Activated T-helper 1 cell treated with anti-CD3 and anti-CD28 coated beads, Interleukin-12 subunit alpha, Interleukin-12 subunit beta, Interleukin-2, Interleukin-4 antibody, amounts not matched to agents 30 ng/mL and 10 ng/mL and 1 ng/mL, durations not matched to agents 14 hours and 24 hours and 36 hours (primary cell): Measurements from ENCODE around the gene WNK3. TPM values are rescaled to one million over a fixed set of nuclear protein-coding genes. Genes with fewer than 3 reads are reported as not detected.

Experiments used
- DNase-seq: peaks from one replicate; pipeline ENCODE4 v3.0.0; 2021; ENCODE audit warnings: low spot score
- H3K27ac Mint-ChIP-seq: one replicate; pipeline ENCODE4 v1.8.0; 2021; ENCODE audit warnings: mild to moderate bottlenecking, mixed read lengths
- H3K27me3 Mint-ChIP-seq: one replicate; pipeline ENCODE4 v1.8.0; 2022; ENCODE audit warnings: mild to moderate bottlenecking, moderate library complexity, mixed read lengths; ENCODE audit not compliant: insufficient read depth
- H3K36me3 Mint-ChIP-seq: one replicate; pipeline ENCODE4 v1.8.0; 2021; ENCODE audit warnings: low read depth, mixed read lengths
- H3K4me1 Mint-ChIP-seq: one replicate; pipeline ENCODE4 v1.8.0; 2021; ENCODE audit warnings: low read depth, mixed read lengths
- H3K4me3 Mint-ChIP-seq: one replicate; pipeline ENCODE4 v1.8.0; 2021; ENCODE audit warnings: mild to moderate bottlenecking, moderate library complexity, mixed read lengths
- H3K9me3 Mint-ChIP-seq: one replicate; pipeline ENCODE4 v1.8.0; 2021; ENCODE audit warnings: mixed read lengths
- intact Hi-C: fragments of 100-400 bp; cut with micrococcal nuclease; formaldehyde crosslinking; loops from one replicate; pipeline ENCODE4 v1.15.1; 2024
- total RNA-seq: library from RNA; stranded (reverse); gene quantifications from 2 replicates; pipeline ENCODE4 v1.2.3, GENCODE V29; 2022

The WNK3 gene
- total RNA-seq, 1 donor from 2014 or later, result 0.16 TPM

DNA sequence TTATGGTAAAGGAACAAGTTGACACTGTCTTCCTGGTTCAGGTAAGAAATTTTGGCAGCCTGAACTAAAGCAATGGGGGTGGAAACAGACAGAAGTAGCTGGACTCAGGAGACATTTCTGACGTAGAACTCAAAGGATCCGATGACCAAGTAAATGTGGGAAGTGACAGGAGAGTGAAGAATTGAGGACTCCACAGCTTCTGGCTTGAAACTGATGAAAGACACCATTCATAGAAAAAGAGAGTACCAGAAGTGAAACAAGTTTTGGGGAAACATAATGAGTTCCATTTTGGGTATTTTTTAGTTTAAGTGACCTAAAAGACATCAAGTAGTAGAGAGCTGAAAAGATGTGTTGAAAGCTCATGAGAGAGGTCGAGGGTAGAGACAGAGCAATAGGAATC is 180.5 kb downstream of the WNK3 start:
- Mint-ChIP-seq H3K27ac (no peak overlapping the region), H3K4me3 (no peak overlapping the region), H3K36me3 (peaks cover 42% of the 10 kb centered on the region), H3K4me1 (peaks cover 51% of the 10 kb centered on the region), H3K9me3 (no peaks in the 10 kb centered on the region), H3K27me3 (no peaks in the 10 kb centered on the region)
- intact Hi-C loops, result no loop called here
- no peak for DNase-seq

- Mint-ChIP-seq H3K4me1 (peaks cover 19% of the 10 kb centered on the region), H3K27ac (no peak overlapping the region), H3K36me3 (peaks cover 24% of the 10 kb centered on the region), H3K4me3 (no peak overlapping the region), H3K27me3 (no peaks in the 10 kb centered on the region), H3K9me3 (no peaks in the 10 kb centered on the region)
- no peak for DNase-seq
- intact Hi-C loops, result no loop called here
Measured at GRCh38 chrX:54173791-54174190, 184.1 kb downstream of the WNK3 start.

DNA sequence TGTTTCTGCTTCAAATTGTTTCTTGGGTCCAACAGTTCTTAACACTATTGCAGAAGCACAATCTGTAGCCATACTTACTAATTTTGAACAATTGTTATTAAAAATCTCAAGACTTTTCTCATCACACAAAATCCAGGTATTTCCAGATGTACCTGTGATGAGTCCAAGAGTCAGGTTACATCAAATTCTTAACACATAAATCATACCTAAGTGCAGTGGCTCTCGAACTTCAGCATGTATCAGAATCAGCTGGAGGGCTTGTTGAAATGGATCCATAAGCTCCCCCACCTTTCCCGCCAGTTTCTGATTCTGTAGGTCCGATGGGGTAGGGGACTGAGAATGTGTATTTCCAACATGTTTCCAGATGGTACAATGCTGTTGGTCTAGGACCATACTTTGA is 185.4 kb downstream of the WNK3 start:
- Mint-ChIP-seq H3K27ac (no peak overlapping the region), H3K36me3 (peaks cover 19% of the 10 kb centered on the region), H3K27me3 (no peaks in the 10 kb centered on the region), H3K4me1 (peaks cover 9% of the 10 kb centered on the region), H3K4me3 (no peak overlapping the region), H3K9me3 (no peaks in the 10 kb centered on the region)
- intact Hi-C loops, result no loop called here
- no peak for DNase-seq

DNA sequence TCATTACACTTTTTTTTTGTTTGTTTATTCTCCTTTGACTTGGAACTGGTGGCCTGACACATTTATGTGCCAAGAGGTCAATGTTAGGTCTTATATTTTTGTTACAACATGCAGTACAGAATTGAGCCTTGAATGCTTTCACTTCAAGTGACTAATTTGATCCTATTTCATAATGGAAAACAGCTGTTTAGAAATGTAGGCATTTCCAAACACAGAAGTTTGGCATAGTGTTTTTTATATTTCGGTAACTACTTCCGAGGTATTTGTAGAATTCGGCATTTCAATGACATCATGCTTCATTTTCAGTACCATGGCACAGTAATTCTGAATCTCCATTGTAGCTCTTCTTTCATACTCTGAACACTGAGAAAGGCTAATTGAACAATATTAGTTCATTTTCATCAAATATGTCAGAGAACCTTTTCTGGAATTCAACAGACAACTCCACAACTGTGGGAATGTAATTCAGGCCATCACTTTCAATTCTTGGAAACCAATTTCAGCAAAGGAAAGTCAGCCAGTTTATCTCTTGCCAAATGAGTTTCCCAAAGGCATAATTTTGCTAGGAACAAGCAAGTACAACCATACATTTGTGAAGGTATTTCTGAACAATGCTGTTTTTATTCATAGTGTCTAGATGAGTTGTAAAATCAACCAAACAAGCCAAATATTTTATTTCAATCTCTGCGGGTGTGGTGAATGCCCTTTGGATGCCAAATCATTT is 186.2 kb downstream of the WNK3 start:
- Mint-ChIP-seq H3K27me3 (no peaks in the 10 kb centered on the region), H3K27ac (no peak overlapping the region), H3K4me3 (no peak overlapping the region), H3K9me3 (no peaks in the 10 kb centered on the region), H3K36me3 (peaks cover 12% of the 10 kb centered on the region), H3K4me1 (peaks cover 2% of the 10 kb centered on the region)
- intact Hi-C loops, result no loop called here
- DNase-seq, result no peak

DNA sequence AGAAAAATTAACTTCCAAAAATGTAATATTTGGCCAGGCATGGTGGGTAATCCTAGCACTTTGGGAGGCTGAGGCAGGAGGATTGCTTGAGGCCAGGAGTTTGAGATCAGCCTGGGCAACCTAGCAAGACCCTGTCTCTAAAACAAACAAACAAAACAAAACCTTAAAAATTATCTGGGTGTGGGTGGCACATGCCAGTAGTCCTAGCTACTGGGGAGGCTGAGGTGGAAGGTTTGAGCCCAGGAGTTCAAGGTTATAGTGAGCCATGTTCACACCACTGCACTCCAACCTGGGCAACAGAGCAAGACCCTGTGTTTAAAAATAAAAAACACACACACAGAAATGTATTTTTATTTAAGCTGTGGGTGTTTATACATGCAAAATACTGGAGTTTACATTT is 186.8 kb downstream of the WNK3 start:
- DNase-seq, result no peak
- intact Hi-C loops, result no loop called here
- Mint-ChIP-seq H3K27ac (no peak overlapping the region), H3K4me1 (no peaks in the 10 kb centered on the region), H3K36me3 (peaks cover 10% of the 10 kb centered on the region), H3K4me3 (no peak overlapping the region), H3K9me3 (no peaks in the 10 kb centered on the region), H3K27me3 (no peaks in the 10 kb centered on the region)

- no peak overlapping the region for H3K27ac Mint-ChIP-seq
- no peak overlapping the region for H3K4me3 Mint-ChIP-seq
- no peaks in the 10 kb centered on the region for H3K36me3 Mint-ChIP-seq
- no peaks in the 10 kb centered on the region for H3K9me3 Mint-ChIP-seq
- no peak for DNase-seq
- H3K4me1 Mint-ChIP-seq, result no peaks in the 10 kb centered on the region
- no peaks in the 10 kb centered on the region for H3K27me3 Mint-ChIP-seq
- intact Hi-C loops, result no loop called here
Measured at GRCh38 chrX:54166915-54167314, 190.9 kb downstream of the WNK3 start.

- H3K9me3 Mint-ChIP-seq, result no peaks in the 10 kb centered on the region
- DNase-seq, result no peak
- no peak overlapping the region for H3K4me3 Mint-ChIP-seq
- no peak overlapping the region for H3K27ac Mint-ChIP-seq
- H3K27me3 Mint-ChIP-seq, result no peaks in the 10 kb centered on the region
- peaks cover 5% of the 10 kb centered on the region for H3K36me3 Mint-ChIP-seq
- no peaks in the 10 kb centered on the region for H3K4me1 Mint-ChIP-seq
- intact Hi-C loops, result no loop called here
Measured at GRCh38 chrX:54157561-54157960, 200.3 kb downstream of the WNK3 start.

Other genes with a start within 250 kb of the WNK3 start
- gene FAM120C, start 174.8 kb downstream of the WNK3 start, total RNA-seq, result 10.4 and 11.8 TPM in 2 replicates
- gene TSR2, start 82.4 kb upstream of the WNK3 start, total RNA-seq, result 43.6 and 44.1 TPM in 2 replicates
- 0.15 and 0.21 TPM in 2 replicates for gene FGD1, start 138.2 kb upstream of the WNK3 start, total RNA-seq
- gene GNL3L, start 172.2 kb upstream of the WNK3 start, total RNA-seq, result 75.5 and 76.1 TPM in 2 replicates